H9 (cell line): ENCODE measurements around the gene ASH1L. TPM values are rescaled to one million over a fixed set of nuclear protein-coding genes. Genes with fewer than 3 reads are reported as not detected.

Experiments used
- DNase-seq: peaks from one replicate; pipeline ENCODE4 v3.0.0-alpha.2; 2017
- H2AFZ ChIP-seq: one replicate; pipeline ENCODE4 v1.6.1; 2013; ENCODE audit warnings: mild to moderate bottlenecking, low read length, control low read depth, moderate library complexity
- H2AK5ac ChIP-seq: 2 replicates; pipeline ENCODE4 v1.6.1; 2013; ENCODE audit warnings: low read length, control low read depth, mixed read lengths; ENCODE audit not compliant: insufficient read length
- H2BK120ac ChIP-seq: one replicate; pipeline ENCODE4 v1.6.1; 2013; ENCODE audit warnings: low read depth, mild to moderate bottlenecking, low read length, control low read depth, inconsistent platforms; ENCODE audit not compliant: poor library complexity, severe bottlenecking
- H2BK12ac ChIP-seq: 2 replicates; pipeline ENCODE4 v1.6.1; 2013; ENCODE audit warnings: low read length, control low read depth, mixed read lengths, low read depth; ENCODE audit not compliant: insufficient read length
- H2BK15ac ChIP-seq: 2 replicates; pipeline ENCODE4 v1.6.1; 2013; ENCODE audit warnings: low read depth, low read length, control low read depth
- H2BK20ac ChIP-seq: one replicate; pipeline ENCODE4 v1.6.1; 2013; ENCODE audit warnings: low read depth, mild to moderate bottlenecking, low read length, control low read depth, inconsistent platforms; ENCODE audit not compliant: poor library complexity, severe bottlenecking
- H2BK5ac ChIP-seq: 2 replicates; pipeline ENCODE4 v1.6.1; 2013; ENCODE audit warnings: low read length, control low read depth, mixed read lengths; ENCODE audit not compliant: insufficient read length
- H3K14ac ChIP-seq: 2 replicates; pipeline ENCODE4 v1.6.1; 2013; ENCODE audit warnings: low read length, control low read depth; ENCODE audit not compliant: insufficient read depth
- H3K18ac ChIP-seq: 2 replicates; pipeline ENCODE4 v1.6.1; 2013; ENCODE audit warnings: low read depth, mild to moderate bottlenecking, mixed read lengths, low read length, control low read depth; ENCODE audit not compliant: insufficient read length
- H3K23ac ChIP-seq: 2 replicates; pipeline ENCODE4 v1.6.1; 2013; ENCODE audit warnings: low read length, control low read depth, mixed read lengths, low read depth; ENCODE audit not compliant: insufficient read length
- H3K23me2 ChIP-seq: 2 replicates; pipeline ENCODE4 v1.6.1; 2013; ENCODE audit warnings: low read depth, mild to moderate bottlenecking, mixed read lengths, low read length, control low read depth; ENCODE audit not compliant: insufficient read length, poor library complexity, severe bottlenecking
- H3K27ac ChIP-seq: 2 replicates; pipeline ENCODE4 v1.5.1; 2013; ENCODE audit warnings: low read length, control low read depth, mixed read lengths, low read depth; ENCODE audit not compliant: insufficient read length
- H3K27me3 ChIP-seq: 2 replicates; pipeline ENCODE4 v1.6.1; 2013; ENCODE audit warnings: low read length, control low read depth, inconsistent platforms; ENCODE audit not compliant: insufficient read depth
- H3K4ac ChIP-seq: 2 replicates; pipeline ENCODE4 v1.6.1; 2013; ENCODE audit warnings: low read depth, mild to moderate bottlenecking, control low read depth, inconsistent platforms, low read length, moderate library complexity
- H3K4me1 ChIP-seq: 2 replicates; pipeline ENCODE4 v1.6.1; 2013; ENCODE audit warnings: low read length, control low read depth, inconsistent platforms; ENCODE audit not compliant: insufficient read depth
- H3K4me2 ChIP-seq: 2 replicates; pipeline ENCODE4 v1.6.1; 2013; ENCODE audit warnings: low read length, control low read depth, mixed read lengths; ENCODE audit not compliant: insufficient read length, insufficient read depth
- H3K56ac ChIP-seq: 2 replicates; pipeline ENCODE4 v1.6.1; 2013; ENCODE audit warnings: low read depth, mild to moderate bottlenecking, mixed read lengths, low read length, control low read depth; ENCODE audit not compliant: insufficient read length
- H3K79me1 ChIP-seq: 2 replicates; pipeline ENCODE4 v1.6.1; 2013; ENCODE audit warnings: low read depth, mild to moderate bottlenecking, moderate library complexity, low read length, control low read depth, inconsistent platforms; ENCODE audit not compliant: insufficient read depth, poor library complexity, severe bottlenecking
- H3K79me2 ChIP-seq: 2 replicates; pipeline ENCODE4 v1.6.1; 2013; ENCODE audit warnings: low read length, control low read depth, inconsistent platforms; ENCODE audit not compliant: insufficient read depth
- H3K9ac ChIP-seq: 2 replicates; pipeline ENCODE4 v1.6.1; 2013; ENCODE audit warnings: low read length, control low read depth, mixed read lengths; ENCODE audit not compliant: insufficient read length; ENCODE audit errors: extremely low read depth
- H3K9me3 ChIP-seq: one replicate; pipeline ENCODE4 v1.6.1; 2013; ENCODE audit warnings: low read depth, low read length, inconsistent platforms; ENCODE audit not compliant: control insufficient read depth
- H3T11ph ChIP-seq: one replicate; pipeline ENCODE4 v1.6.1; 2013; ENCODE audit warnings: mild to moderate bottlenecking, low read length, control low read depth, inconsistent platforms
- H4K20me1 ChIP-seq: one replicate; pipeline ENCODE4 v1.6.1; 2013; ENCODE audit not compliant: control insufficient read depth, insufficient read length, insufficient read depth
- H4K5ac ChIP-seq: 2 replicates; pipeline ENCODE4 v1.6.1; 2013; ENCODE audit warnings: low read depth, mild to moderate bottlenecking, mixed read lengths, low read length, control low read depth; ENCODE audit not compliant: insufficient read length
- H4K8ac ChIP-seq: replicated peaks from 2 replicates; pipeline ENCODE4 v1.6.1; 2013; ENCODE audit warnings: low read length, control low read depth, mixed read lengths, low read depth; ENCODE audit not compliant: insufficient read length
- H4K91ac ChIP-seq: 2 replicates; pipeline ENCODE4 v1.6.1; 2013; ENCODE audit warnings: low read depth, mild to moderate bottlenecking, moderate library complexity, mixed read lengths, low read length, control low read depth; ENCODE audit not compliant: insufficient read length
- H3K27ac Mint-ChIP-seq, 3 experiments: 2 replicates in 2 of 3; 3 replicates in 1 of 3; pipeline ENCODE4 v1.8.0; 2020 to 2021; ENCODE audit warnings: mixed read lengths in 3 of 3, mild to moderate bottlenecking in 1 of 3, moderate library complexity in 1 of 3
- H3K27me3 Mint-ChIP-seq: 2 replicates; pipeline ENCODE4 v1.8.0; 2021; ENCODE audit warnings: low read depth, mild to moderate bottlenecking, moderate library complexity, mixed read lengths
- H3K36me3 Mint-ChIP-seq, 3 experiments: 2 replicates in 2 of 3; 3 replicates in 1 of 3; pipeline ENCODE4 v1.8.0; 2020 to 2021; ENCODE audit warnings: low read depth in 3 of 3, mixed read lengths in 3 of 3; ENCODE audit not compliant: insufficient read depth in 1 of 3
- H3K4me1 Mint-ChIP-seq, 2 experiments: 2 replicates each; pipeline ENCODE4 v1.8.0; 2020; ENCODE audit warnings: mixed read lengths in 2 of 2
- H3K4me3 Mint-ChIP-seq, 2 experiments: 2 replicates in 1 of 2; 3 replicates in 1 of 2; pipeline ENCODE4 v1.8.0; 2020 to 2021; ENCODE audit warnings: mild to moderate bottlenecking in 2 of 2, mixed read lengths in 2 of 2, moderate library complexity in 1 of 2
- H3K9me3 Mint-ChIP-seq, 2 experiments: 2 replicates in 1 of 2; 3 replicates in 1 of 2; pipeline ENCODE4 v1.8.0; 2020; ENCODE audit warnings: mild to moderate bottlenecking in 2 of 2, mixed read lengths in 2 of 2, moderate library complexity in 1 of 2
- WGBS: extraction: QIAGEN DNeasy Blood & Tissue Kit; methylation state at CpG from one replicate; pipeline ENCODE4 v1.1.7; 2013; ENCODE audit warnings: missing lambda C conversion rate, low lambda C conversion rate, mixed read lengths; ENCODE audit not compliant: insufficient read length; ENCODE audit errors: extremely low coverage; 5-methylcytosine and 5-hydroxymethylcytosine counted together
- total RNA-seq: library from RNA; stranded (reverse); gene quantifications from 2 replicates; pipeline ENCODE4 v1.2.1, GENCODE V29; 2021
- TF ChIP-seq, protein P1 (sequence below): fragments of 200-600 bp; sonication (generic); conservative IDR thresholded peaks from 3 replicates; pipeline ENCODE4 v1.8.0; 2021; ENCODE audit warnings: antibody characterized with exemption, mild to moderate bottlenecking

The ASH1L gene
- total RNA-seq, 1 experiment from 2014 or later = 32.8 TPM

DNA sequence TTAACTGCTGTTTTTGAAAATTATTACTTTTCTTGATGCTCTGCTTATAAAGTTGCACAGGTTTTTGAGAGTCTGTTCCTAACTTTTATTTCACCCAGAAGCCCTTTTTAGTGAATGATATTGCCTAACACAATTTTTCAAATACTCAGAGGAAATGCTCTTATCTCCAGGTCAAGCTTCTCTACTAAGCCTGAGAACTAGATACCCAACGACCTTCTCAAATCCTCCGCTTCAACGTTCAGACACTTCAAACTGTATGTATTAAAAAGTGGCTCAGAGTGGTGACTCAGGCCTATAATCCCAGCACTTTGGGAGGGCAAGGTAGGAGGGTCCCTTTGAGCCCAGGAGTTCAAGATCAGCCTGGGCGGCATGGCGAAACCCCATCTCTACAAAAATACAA lies 88.5 kb downstream of the ASH1L start:
- no peaks in the 10 kb centered on the region for H3K23me2 ChIP-seq
- Mint-ChIP-seq H3K27me3 (no peaks in the 10 kb centered on the region), H3K36me3 (peaks cover 35 to 45% (median 37%) of the 10 kb centered on the region in 3 experiments), H3K27ac (no peak overlapping the region), H3K4me1 (peaks cover 13% of the 10 kb centered on the region in 2 experiments), H3K4me3 (no peak overlapping the region), H3K9me3 (peaks cover 19 to 22% of the 10 kb centered on the region in 2 experiments)
- no peak overlapping the region for H3K9ac ChIP-seq
- H3K18ac ChIP-seq = no peak overlapping the region
- H2BK5ac ChIP-seq = no peak overlapping the region
- no peak for DNase-seq
- no peak overlapping the region for H3K23ac ChIP-seq
- H3K4me2 ChIP-seq = no peak overlapping the region
- no peak overlapping the region for H4K91ac ChIP-seq
- H4K8ac ChIP-seq = no peak overlapping the region
- H2BK15ac ChIP-seq = no peak overlapping the region
- no peak overlapping the region for H3K14ac ChIP-seq
- H4K20me1 ChIP-seq = no peaks in the 10 kb centered on the region
- H2AK5ac ChIP-seq = no peak overlapping the region
- H3T11ph ChIP-seq = no peak overlapping the region
- H3K4ac ChIP-seq = no peak overlapping the region
- H3K4me1 ChIP-seq = peaks cover 6% of the 10 kb centered on the region; the same call in 1 of the 2 replicates
- WGBS = no CpG with 5 or more reads among the region's 5 CpGs
- peaks cover 15% of the 10 kb centered on the region for H3K9me3 ChIP-seq
- no peak overlapping the region for H2BK20ac ChIP-seq
- H2BK120ac ChIP-seq = no peak overlapping the region
- H3K79me2 ChIP-seq = no peaks in the 10 kb centered on the region; the same call in 1 of the 2 replicates
- H3K27ac ChIP-seq = no peak overlapping the region
- no peaks in the 10 kb centered on the region for H3K79me1 ChIP-seq
- H2AFZ ChIP-seq = no peak overlapping the region
- H3K27me3 ChIP-seq = no peaks in the 10 kb centered on the region
- TF ChIP-seq, protein P1, sequence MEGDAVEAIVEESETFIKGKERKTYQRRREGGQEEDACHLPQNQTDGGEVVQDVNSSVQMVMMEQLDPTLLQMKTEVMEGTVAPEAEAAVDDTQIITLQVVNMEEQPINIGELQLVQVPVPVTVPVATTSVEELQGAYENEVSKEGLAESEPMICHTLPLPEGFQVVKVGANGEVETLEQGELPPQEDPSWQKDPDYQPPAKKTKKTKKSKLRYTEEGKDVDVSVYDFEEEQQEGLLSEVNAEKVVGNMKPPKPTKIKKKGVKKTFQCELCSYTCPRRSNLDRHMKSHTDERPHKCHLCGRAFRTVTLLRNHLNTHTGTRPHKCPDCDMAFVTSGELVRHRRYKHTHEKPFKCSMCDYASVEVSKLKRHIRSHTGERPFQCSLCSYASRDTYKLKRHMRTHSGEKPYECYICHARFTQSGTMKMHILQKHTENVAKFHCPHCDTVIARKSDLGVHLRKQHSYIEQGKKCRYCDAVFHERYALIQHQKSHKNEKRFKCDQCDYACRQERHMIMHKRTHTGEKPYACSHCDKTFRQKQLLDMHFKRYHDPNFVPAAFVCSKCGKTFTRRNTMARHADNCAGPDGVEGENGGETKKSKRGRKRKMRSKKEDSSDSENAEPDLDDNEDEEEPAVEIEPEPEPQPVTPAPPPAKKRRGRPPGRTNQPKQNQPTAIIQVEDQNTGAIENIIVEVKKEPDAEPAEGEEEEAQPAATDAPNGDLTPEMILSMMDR = no peak
- H3K56ac ChIP-seq = no peak overlapping the region
- H4K5ac ChIP-seq = no peak overlapping the region
- H2BK12ac ChIP-seq = no peak overlapping the region
